Astrocyte (in vitro differentiated cells and primary cell): ENCODE data around the gene CHST11. TPM values are rescaled to one million over a fixed set of nuclear protein-coding genes. Genes with fewer than 3 reads are reported as not detected.

ENCODE experiments used
- DNase-seq: peaks from one replicate; pipeline ENCODE4 v3.0.0-alpha.2; 2010; ENCODE audit warnings: low read depth
- FAIRE-seq: peaks from 2 replicates; lab custom pipeline; 2011; peaks lifted over from hg19 to GRCh38; lab: Jason Lieb, UNC
- H2AFZ ChIP-seq: 2 replicates; pipeline ENCODE4 v1.6.0; 2012; ENCODE audit warnings: low read depth, low read length, inconsistent platforms
- H3K27ac ChIP-seq: 2 replicates; pipeline ENCODE4 v1.5.1; 2011; ENCODE audit warnings: low read depth, low read length, inconsistent platforms
- H3K27me3 ChIP-seq: 2 replicates; pipeline ENCODE4 v1.6.0; 2011; ENCODE audit warnings: low read length, inconsistent platforms; ENCODE audit not compliant: insufficient read depth
- H3K36me3 ChIP-seq: 2 replicates; pipeline ENCODE4 v1.5.1; 2011; ENCODE audit warnings: low read length, inconsistent platforms; ENCODE audit not compliant: insufficient read depth
- H3K4me1 ChIP-seq: 2 replicates; pipeline ENCODE4 v1.5.1; 2011; ENCODE audit warnings: low read length, inconsistent platforms; ENCODE audit not compliant: insufficient read depth
- H3K4me2 ChIP-seq: 2 replicates; pipeline ENCODE4 v1.6.0; 2012; ENCODE audit warnings: low read length, inconsistent platforms
- H3K4me3 ChIP-seq: 2 replicates; pipeline ENCODE4 v1.5.1; 2011; ENCODE audit warnings: low read depth, mild to moderate bottlenecking, low read length, inconsistent platforms; ENCODE audit not compliant: insufficient read depth
- H3K79me2 ChIP-seq: 2 replicates; pipeline ENCODE4 v1.6.0; 2012; ENCODE audit warnings: mild to moderate bottlenecking, low read length, inconsistent platforms; ENCODE audit not compliant: insufficient read depth
- H3K9ac ChIP-seq: 2 replicates; pipeline ENCODE4 v1.6.0; 2012; ENCODE audit warnings: mild to moderate bottlenecking, low read length, inconsistent platforms
- H3K9me3 ChIP-seq: 2 replicates; pipeline ENCODE4 v1.5.1; 2012; ENCODE audit warnings: low read depth, mild to moderate bottlenecking, low read length, inconsistent platforms; ENCODE audit not compliant: insufficient read depth
- H4K20me1 ChIP-seq: 2 replicates; pipeline ENCODE4 v1.6.0; 2012; ENCODE audit warnings: low read length, inconsistent platforms; ENCODE audit not compliant: insufficient read depth
- H3K27ac Mint-ChIP-seq: one replicate; pipeline ENCODE4 v1.8.0; 2021; ENCODE audit warnings: mild to moderate bottlenecking, mixed read lengths; ENCODE audit not compliant: unreplicated experiment
- H3K27me3 Mint-ChIP-seq: one replicate; pipeline ENCODE4 v1.8.0; 2021; ENCODE audit warnings: low read depth, mixed read lengths; ENCODE audit not compliant: unreplicated experiment
- H3K36me3 Mint-ChIP-seq: one replicate; pipeline ENCODE4 v1.8.0; 2021; ENCODE audit warnings: low read depth, mixed read lengths; ENCODE audit not compliant: unreplicated experiment
- H3K4me1 Mint-ChIP-seq: one replicate; pipeline ENCODE4 v1.8.0; 2021; ENCODE audit warnings: low read depth, mixed read lengths; ENCODE audit not compliant: unreplicated experiment
- H3K4me3 Mint-ChIP-seq: one replicate; pipeline ENCODE4 v1.8.0; 2021; ENCODE audit warnings: mild to moderate bottlenecking, moderate library complexity, mixed read lengths; ENCODE audit not compliant: unreplicated experiment
- H3K9me3 Mint-ChIP-seq: one replicate; pipeline ENCODE4 v1.8.0; 2021; ENCODE audit warnings: mild to moderate bottlenecking, mixed read lengths; ENCODE audit not compliant: unreplicated experiment
- EZH2 ChIP-seq: IDR thresholded peaks from 2 replicates; pipeline ENCODE4 v1.6.1; 2012; ENCODE audit warnings: mild to moderate bottlenecking, low read length, inconsistent platforms; ENCODE audit not compliant: insufficient read depth
- total RNA-seq: library from RNA; stranded (reverse); gene quantifications from 2 replicates; pipeline ENCODE4 v1.2.1, GENCODE V29; 2021
- TF ChIP-seq, protein P1 (sequence below): IDR thresholded peaks from 2 replicates; pipeline ENCODE4 v1.5.1; 2011; ENCODE audit warnings: low read depth, mild to moderate bottlenecking, inconsistent platforms, low read length, moderate library complexity; ENCODE audit not compliant: insufficient read depth

CHST11 gene
- total RNA-seq, 1 donor from 2014 or later, result 30.2 TPM

DNA sequence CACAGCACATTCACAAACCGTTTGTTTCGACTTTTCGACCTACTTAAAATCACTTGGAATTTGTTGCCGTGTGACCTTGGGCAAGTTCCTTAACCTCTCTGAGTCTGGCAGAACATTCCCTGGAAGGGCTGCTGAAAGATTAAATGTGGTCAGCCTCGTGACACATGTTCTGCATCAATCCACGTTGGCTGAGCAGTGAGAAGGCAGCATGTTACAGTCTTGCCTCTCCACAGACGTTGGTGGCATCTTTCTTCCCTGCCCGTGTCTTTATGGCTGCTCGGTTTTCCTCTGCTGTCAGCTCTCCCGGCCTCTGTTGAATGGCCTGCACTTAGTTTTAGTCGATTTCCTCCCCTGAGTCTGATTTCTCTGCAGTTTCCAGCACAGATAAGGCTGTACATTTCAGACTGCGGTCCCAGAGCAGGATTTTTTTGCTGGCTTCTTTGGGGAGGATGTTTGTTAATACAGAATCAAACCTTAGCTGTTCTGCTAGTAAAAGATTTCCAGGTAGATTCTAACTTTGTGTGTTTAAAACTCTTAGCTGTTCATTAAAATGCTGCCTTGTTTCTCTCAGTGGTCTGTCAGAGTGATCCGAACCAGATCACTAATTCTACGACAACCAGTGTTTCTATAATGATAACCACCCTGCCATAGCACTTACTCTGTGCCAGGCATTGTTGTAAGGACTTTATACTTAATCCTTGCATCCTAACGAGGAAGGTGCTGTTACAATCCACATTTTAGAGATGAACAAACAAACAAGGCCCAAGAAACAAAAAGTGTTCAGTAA is 217.1 kb downstream of the CHST11 start:
- no peaks in the 10 kb centered on the region for H3K9me3 ChIP-seq
- no peaks in the 10 kb centered on the region for H3K36me3 ChIP-seq
- peaks cover 28% of the 10 kb centered on the region for H3K4me1 ChIP-seq
- no peaks in the 10 kb centered on the region for H3K27me3 ChIP-seq
- DNase-seq (no peak), FAIRE-seq (no peak)
- TF ChIP-seq EZH2, result no peak
- TF ChIP-seq, protein P1, sequence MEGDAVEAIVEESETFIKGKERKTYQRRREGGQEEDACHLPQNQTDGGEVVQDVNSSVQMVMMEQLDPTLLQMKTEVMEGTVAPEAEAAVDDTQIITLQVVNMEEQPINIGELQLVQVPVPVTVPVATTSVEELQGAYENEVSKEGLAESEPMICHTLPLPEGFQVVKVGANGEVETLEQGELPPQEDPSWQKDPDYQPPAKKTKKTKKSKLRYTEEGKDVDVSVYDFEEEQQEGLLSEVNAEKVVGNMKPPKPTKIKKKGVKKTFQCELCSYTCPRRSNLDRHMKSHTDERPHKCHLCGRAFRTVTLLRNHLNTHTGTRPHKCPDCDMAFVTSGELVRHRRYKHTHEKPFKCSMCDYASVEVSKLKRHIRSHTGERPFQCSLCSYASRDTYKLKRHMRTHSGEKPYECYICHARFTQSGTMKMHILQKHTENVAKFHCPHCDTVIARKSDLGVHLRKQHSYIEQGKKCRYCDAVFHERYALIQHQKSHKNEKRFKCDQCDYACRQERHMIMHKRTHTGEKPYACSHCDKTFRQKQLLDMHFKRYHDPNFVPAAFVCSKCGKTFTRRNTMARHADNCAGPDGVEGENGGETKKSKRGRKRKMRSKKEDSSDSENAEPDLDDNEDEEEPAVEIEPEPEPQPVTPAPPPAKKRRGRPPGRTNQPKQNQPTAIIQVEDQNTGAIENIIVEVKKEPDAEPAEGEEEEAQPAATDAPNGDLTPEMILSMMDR, result no peak
- H3K27me3 Mint-ChIP-seq, result no peaks in the 10 kb centered on the region
- H4K20me1 ChIP-seq, result peaks cover 69% of the 10 kb centered on the region
- no peak overlapping the region for H2AFZ ChIP-seq
- no peak overlapping the region for H3K9ac ChIP-seq
- no peaks in the 10 kb centered on the region for H3K9me3 Mint-ChIP-seq
- no peak overlapping the region for H3K27ac Mint-ChIP-seq
- no peak overlapping the region for H3K4me3 ChIP-seq
- no peak overlapping the region for H3K27ac ChIP-seq
- H3K4me3 Mint-ChIP-seq, result no peak overlapping the region
- peaks cover 5% of the 10 kb centered on the region for H3K79me2 ChIP-seq
- peaks cover 47% of the 10 kb centered on the region for H3K4me1 Mint-ChIP-seq
- H3K36me3 Mint-ChIP-seq, result peaks cover 2% of the 10 kb centered on the region
- no peak overlapping the region for H3K4me2 ChIP-seq

DNA sequence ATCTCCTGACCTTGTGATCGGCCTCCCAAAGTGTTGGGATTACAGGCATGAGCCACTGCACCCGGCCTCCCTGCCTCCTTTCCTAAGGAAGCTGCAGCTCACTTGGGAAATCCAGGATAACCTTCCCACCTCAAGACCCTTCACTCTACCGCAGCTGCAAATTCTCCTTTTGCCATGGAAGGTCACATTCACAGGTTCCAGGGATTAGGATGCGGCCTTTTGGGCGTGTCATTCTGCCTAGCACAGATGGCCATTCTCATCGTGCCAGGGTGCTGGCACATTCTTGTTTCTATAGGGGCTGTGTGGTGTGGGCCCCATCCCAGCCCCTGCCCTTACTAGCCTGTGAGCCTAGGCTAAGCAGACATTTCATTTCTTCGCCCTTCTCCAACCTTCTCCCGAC is 219.9 kb downstream of the CHST11 start:
- peaks cover 72% of the 10 kb centered on the region for H4K20me1 ChIP-seq
- Mint-ChIP-seq H3K9me3 (no peaks in the 10 kb centered on the region), H3K4me3 (no peak overlapping the region), H3K27me3 (no peaks in the 10 kb centered on the region), H3K36me3 (peaks cover 6% of the 10 kb centered on the region), H3K27ac (no peak overlapping the region), H3K4me1 (peaks cover 23% of the 10 kb centered on the region)
- no peak overlapping the region for H3K4me3 ChIP-seq
- no peaks in the 10 kb centered on the region for H3K27me3 ChIP-seq
- peaks cover 15% of the 10 kb centered on the region for H3K4me1 ChIP-seq
- FAIRE-seq, result no peak
- no peaks in the 10 kb centered on the region for H3K9me3 ChIP-seq
- H3K27ac ChIP-seq, result no peak overlapping the region
- H3K36me3 ChIP-seq, result no peaks in the 10 kb centered on the region
- H3K9ac ChIP-seq, result no peak overlapping the region
- no peak for DNase-seq
- H3K79me2 ChIP-seq, result peaks cover 5% of the 10 kb centered on the region
- H3K4me2 ChIP-seq, result no peak overlapping the region
- TF ChIP-seq, protein P1, result no peak
- TF ChIP-seq EZH2, result no peak
- H2AFZ ChIP-seq, result no peak overlapping the region
